H9 (cell line): ENCODE measurements around the gene PLAC8. TPM values are rescaled to one million over a fixed set of nuclear protein-coding genes. Genes with fewer than 3 reads are reported as not detected.

Source experiments
- DNase-seq: peaks from one replicate; pipeline ENCODE4 v3.0.0-alpha.2; 2017
- H2AFZ ChIP-seq: one replicate; pipeline ENCODE4 v1.6.1; 2013; ENCODE audit warnings: mild to moderate bottlenecking, low read length, control low read depth, moderate library complexity
- H2AK5ac ChIP-seq: 2 replicates; pipeline ENCODE4 v1.6.1; 2013; ENCODE audit warnings: low read length, control low read depth, mixed read lengths; ENCODE audit not compliant: insufficient read length
- H2BK120ac ChIP-seq: one replicate; pipeline ENCODE4 v1.6.1; 2013; ENCODE audit warnings: low read depth, mild to moderate bottlenecking, low read length, control low read depth, inconsistent platforms; ENCODE audit not compliant: poor library complexity, severe bottlenecking
- H2BK12ac ChIP-seq: 2 replicates; pipeline ENCODE4 v1.6.1; 2013; ENCODE audit warnings: low read length, control low read depth, mixed read lengths, low read depth; ENCODE audit not compliant: insufficient read length
- H2BK15ac ChIP-seq: 2 replicates; pipeline ENCODE4 v1.6.1; 2013; ENCODE audit warnings: low read depth, low read length, control low read depth
- H2BK20ac ChIP-seq: one replicate; pipeline ENCODE4 v1.6.1; 2013; ENCODE audit warnings: low read depth, mild to moderate bottlenecking, low read length, control low read depth, inconsistent platforms; ENCODE audit not compliant: poor library complexity, severe bottlenecking
- H2BK5ac ChIP-seq: 2 replicates; pipeline ENCODE4 v1.6.1; 2013; ENCODE audit warnings: low read length, control low read depth, mixed read lengths; ENCODE audit not compliant: insufficient read length
- H3K14ac ChIP-seq: 2 replicates; pipeline ENCODE4 v1.6.1; 2013; ENCODE audit warnings: low read length, control low read depth; ENCODE audit not compliant: insufficient read depth
- H3K18ac ChIP-seq: 2 replicates; pipeline ENCODE4 v1.6.1; 2013; ENCODE audit warnings: low read depth, mild to moderate bottlenecking, mixed read lengths, low read length, control low read depth; ENCODE audit not compliant: insufficient read length
- H3K23ac ChIP-seq: 2 replicates; pipeline ENCODE4 v1.6.1; 2013; ENCODE audit warnings: low read length, control low read depth, mixed read lengths, low read depth; ENCODE audit not compliant: insufficient read length
- H3K23me2 ChIP-seq: 2 replicates; pipeline ENCODE4 v1.6.1; 2013; ENCODE audit warnings: low read depth, mild to moderate bottlenecking, mixed read lengths, low read length, control low read depth; ENCODE audit not compliant: insufficient read length, poor library complexity, severe bottlenecking
- H3K27ac ChIP-seq: 2 replicates; pipeline ENCODE4 v1.5.1; 2013; ENCODE audit warnings: low read length, control low read depth, mixed read lengths, low read depth; ENCODE audit not compliant: insufficient read length
- H3K27me3 ChIP-seq: 2 replicates; pipeline ENCODE4 v1.6.1; 2013; ENCODE audit warnings: low read length, control low read depth, inconsistent platforms; ENCODE audit not compliant: insufficient read depth
- H3K4ac ChIP-seq: 2 replicates; pipeline ENCODE4 v1.6.1; 2013; ENCODE audit warnings: low read depth, mild to moderate bottlenecking, control low read depth, inconsistent platforms, low read length, moderate library complexity
- H3K4me1 ChIP-seq: 2 replicates; pipeline ENCODE4 v1.6.1; 2013; ENCODE audit warnings: low read length, control low read depth, inconsistent platforms; ENCODE audit not compliant: insufficient read depth
- H3K4me2 ChIP-seq: 2 replicates; pipeline ENCODE4 v1.6.1; 2013; ENCODE audit warnings: low read length, control low read depth, mixed read lengths; ENCODE audit not compliant: insufficient read length, insufficient read depth
- H3K56ac ChIP-seq: 2 replicates; pipeline ENCODE4 v1.6.1; 2013; ENCODE audit warnings: low read depth, mild to moderate bottlenecking, mixed read lengths, low read length, control low read depth; ENCODE audit not compliant: insufficient read length
- H3K79me1 ChIP-seq: 2 replicates; pipeline ENCODE4 v1.6.1; 2013; ENCODE audit warnings: low read depth, mild to moderate bottlenecking, moderate library complexity, low read length, control low read depth, inconsistent platforms; ENCODE audit not compliant: insufficient read depth, poor library complexity, severe bottlenecking
- H3K79me2 ChIP-seq: 2 replicates; pipeline ENCODE4 v1.6.1; 2013; ENCODE audit warnings: low read length, control low read depth, inconsistent platforms; ENCODE audit not compliant: insufficient read depth
- H3K9ac ChIP-seq: 2 replicates; pipeline ENCODE4 v1.6.1; 2013; ENCODE audit warnings: low read length, control low read depth, mixed read lengths; ENCODE audit not compliant: insufficient read length; ENCODE audit errors: extremely low read depth
- H3K9me3 ChIP-seq: one replicate; pipeline ENCODE4 v1.6.1; 2013; ENCODE audit warnings: low read depth, low read length, inconsistent platforms; ENCODE audit not compliant: control insufficient read depth
- H3T11ph ChIP-seq: one replicate; pipeline ENCODE4 v1.6.1; 2013; ENCODE audit warnings: mild to moderate bottlenecking, low read length, control low read depth, inconsistent platforms
- H4K20me1 ChIP-seq: one replicate; pipeline ENCODE4 v1.6.1; 2013; ENCODE audit not compliant: control insufficient read depth, insufficient read length, insufficient read depth
- H4K5ac ChIP-seq: 2 replicates; pipeline ENCODE4 v1.6.1; 2013; ENCODE audit warnings: low read depth, mild to moderate bottlenecking, mixed read lengths, low read length, control low read depth; ENCODE audit not compliant: insufficient read length
- H4K8ac ChIP-seq: replicated peaks from 2 replicates; pipeline ENCODE4 v1.6.1; 2013; ENCODE audit warnings: low read length, control low read depth, mixed read lengths, low read depth; ENCODE audit not compliant: insufficient read length
- H4K91ac ChIP-seq: 2 replicates; pipeline ENCODE4 v1.6.1; 2013; ENCODE audit warnings: low read depth, mild to moderate bottlenecking, moderate library complexity, mixed read lengths, low read length, control low read depth; ENCODE audit not compliant: insufficient read length
- H3K27ac Mint-ChIP-seq, 3 experiments: 2 replicates in 2 of 3; 3 replicates in 1 of 3; pipeline ENCODE4 v1.8.0; 2020 to 2021; ENCODE audit warnings: mixed read lengths in 3 of 3, mild to moderate bottlenecking in 1 of 3, moderate library complexity in 1 of 3
- H3K27me3 Mint-ChIP-seq: 2 replicates; pipeline ENCODE4 v1.8.0; 2021; ENCODE audit warnings: low read depth, mild to moderate bottlenecking, moderate library complexity, mixed read lengths
- H3K36me3 Mint-ChIP-seq, 3 experiments: 2 replicates in 2 of 3; 3 replicates in 1 of 3; pipeline ENCODE4 v1.8.0; 2020 to 2021; ENCODE audit warnings: low read depth in 3 of 3, mixed read lengths in 3 of 3; ENCODE audit not compliant: insufficient read depth in 1 of 3
- H3K4me1 Mint-ChIP-seq, 2 experiments: 2 replicates each; pipeline ENCODE4 v1.8.0; 2020; ENCODE audit warnings: mixed read lengths in 2 of 2
- H3K4me3 Mint-ChIP-seq, 2 experiments: 2 replicates in 1 of 2; 3 replicates in 1 of 2; pipeline ENCODE4 v1.8.0; 2020 to 2021; ENCODE audit warnings: mild to moderate bottlenecking in 2 of 2, mixed read lengths in 2 of 2, moderate library complexity in 1 of 2
- H3K9me3 Mint-ChIP-seq, 2 experiments: 2 replicates in 1 of 2; 3 replicates in 1 of 2; pipeline ENCODE4 v1.8.0; 2020; ENCODE audit warnings: mild to moderate bottlenecking in 2 of 2, mixed read lengths in 2 of 2, moderate library complexity in 1 of 2
- WGBS: extraction: QIAGEN DNeasy Blood & Tissue Kit; methylation state at CpG from one replicate; pipeline ENCODE4 v1.1.7; 2013; ENCODE audit warnings: missing lambda C conversion rate, low lambda C conversion rate, mixed read lengths; ENCODE audit not compliant: insufficient read length; ENCODE audit errors: extremely low coverage; 5-methylcytosine and 5-hydroxymethylcytosine counted together
- total RNA-seq: library from RNA; stranded (reverse); gene quantifications from 2 replicates; pipeline ENCODE4 v1.2.1, GENCODE V29; 2021
- TF ChIP-seq, protein P1 (sequence below): fragments of 200-600 bp; sonication (generic); conservative IDR thresholded peaks from 3 replicates; pipeline ENCODE4 v1.8.0; 2021; ENCODE audit warnings: antibody characterized with exemption, mild to moderate bottlenecking

Gene PLAC8
- total RNA-seq, 1 experiment from 2014 or later, result 1.6 TPM

DNA sequence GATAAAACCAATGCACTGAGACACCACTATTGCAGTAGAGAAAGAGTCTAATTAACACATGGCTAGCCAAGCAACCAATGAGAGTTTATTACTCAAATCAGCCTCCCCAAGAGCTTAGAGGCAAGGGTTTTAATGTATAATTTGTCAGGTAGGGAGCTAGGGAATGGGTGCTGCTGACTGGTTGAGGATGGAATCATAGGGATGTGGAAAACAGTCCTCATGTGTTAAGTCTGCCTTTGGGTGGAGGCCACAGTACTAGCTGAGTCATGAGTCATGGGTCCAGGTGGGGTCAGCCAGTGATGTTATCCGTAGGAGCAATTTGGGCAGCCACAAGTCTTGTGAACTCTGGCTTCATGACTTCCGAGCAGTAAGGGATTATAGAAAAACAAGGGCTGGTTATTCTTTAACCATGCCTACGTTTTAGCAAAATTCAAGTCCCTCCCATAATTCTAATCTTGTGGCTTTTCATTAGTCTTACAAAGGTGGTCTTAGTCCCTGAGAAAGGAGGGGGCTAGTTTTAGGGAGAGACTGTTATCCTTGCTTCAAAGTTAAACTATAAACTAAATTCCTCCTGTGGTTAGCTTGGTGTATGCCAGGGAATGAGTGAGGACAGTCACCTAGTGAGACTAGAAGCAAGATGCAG, 25.1 kb upstream of the PLAC8 start:
- Histone ChIP-seq H2BK15ac (no peak overlapping the region), H2BK20ac (no peak overlapping the region), H3K27me3 (no peaks in the 10 kb centered on the region), H4K91ac (no peak overlapping the region), H3K4me1 (no peaks in the 10 kb centered on the region), H2AFZ (no peak overlapping the region), H3K79me1 (no peaks in the 10 kb centered on the region), H3K27ac (no peak overlapping the region), H2BK12ac (no peak overlapping the region), H3K56ac (no peak overlapping the region), H3K79me2 (no peaks in the 10 kb centered on the region), H3K9me3 (no peaks in the 10 kb centered on the region), H2BK120ac (no peak overlapping the region), H2BK5ac (no peak overlapping the region), H2AK5ac (no peak overlapping the region), H4K20me1 (no peaks in the 10 kb centered on the region), H3K23me2 (no peaks in the 10 kb centered on the region), H3K23ac (no peak overlapping the region), H3K4ac (no peak overlapping the region), H4K8ac (no peak overlapping the region), H3K14ac (no peak overlapping the region), H3K9ac (no peak overlapping the region), H4K5ac (no peak overlapping the region), H3K18ac (no peak overlapping the region), H3K4me2 (no peak overlapping the region), H3T11ph (no peak overlapping the region)
- H3K27me3 Mint-ChIP-seq, result peaks cover 2% of the 10 kb centered on the region; the same call in 1 of the 2 replicates
- H3K4me3 Mint-ChIP-seq, result no peak overlapping the region
- H3K27ac Mint-ChIP-seq, result no peak overlapping the region
- TF ChIP-seq, protein P1, sequence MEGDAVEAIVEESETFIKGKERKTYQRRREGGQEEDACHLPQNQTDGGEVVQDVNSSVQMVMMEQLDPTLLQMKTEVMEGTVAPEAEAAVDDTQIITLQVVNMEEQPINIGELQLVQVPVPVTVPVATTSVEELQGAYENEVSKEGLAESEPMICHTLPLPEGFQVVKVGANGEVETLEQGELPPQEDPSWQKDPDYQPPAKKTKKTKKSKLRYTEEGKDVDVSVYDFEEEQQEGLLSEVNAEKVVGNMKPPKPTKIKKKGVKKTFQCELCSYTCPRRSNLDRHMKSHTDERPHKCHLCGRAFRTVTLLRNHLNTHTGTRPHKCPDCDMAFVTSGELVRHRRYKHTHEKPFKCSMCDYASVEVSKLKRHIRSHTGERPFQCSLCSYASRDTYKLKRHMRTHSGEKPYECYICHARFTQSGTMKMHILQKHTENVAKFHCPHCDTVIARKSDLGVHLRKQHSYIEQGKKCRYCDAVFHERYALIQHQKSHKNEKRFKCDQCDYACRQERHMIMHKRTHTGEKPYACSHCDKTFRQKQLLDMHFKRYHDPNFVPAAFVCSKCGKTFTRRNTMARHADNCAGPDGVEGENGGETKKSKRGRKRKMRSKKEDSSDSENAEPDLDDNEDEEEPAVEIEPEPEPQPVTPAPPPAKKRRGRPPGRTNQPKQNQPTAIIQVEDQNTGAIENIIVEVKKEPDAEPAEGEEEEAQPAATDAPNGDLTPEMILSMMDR, result no peak
- DNase-seq, result no peak
- no peaks in the 10 kb centered on the region for H3K4me1 Mint-ChIP-seq
- H3K9me3 Mint-ChIP-seq, result peaks cover 19 to 38% of the 10 kb centered on the region in 2 experiments
- WGBS, result no CpG with 5 or more reads among the region's 3 CpGs
- peaks cover 5 to 28% (median 8%) of the 10 kb centered on the region in 3 experiments; a peak in 5 of 7 replicates for H3K36me3 Mint-ChIP-seq
